SU-DHL-6 (cell line): ENCODE results near the gene UBE2Q1.

ENCODE experiments used
- CTCF ChIP-seq: fragments of 200-600 bp; sonication (generic); IDR thresholded peaks from one replicate; pipeline ENCODE4 v1.5.1; 2017; ENCODE audit warnings: antibody characterized with exemption, mild to moderate bottlenecking, low read length, moderate library complexity; ENCODE audit not compliant: insufficient read depth, poor library complexity, severe bottlenecking
- EZH2phosphoT487 ChIP-seq: fragments of 200-600 bp; sonication (generic), shearing (Covaris generic); conservative IDR thresholded peaks from 2 replicates; pipeline ENCODE4 v1.6.1; 2018; ENCODE audit warnings: mild to moderate bottlenecking, antibody characterized with exemption, low read length, moderate library complexity, mixed read lengths

DNA sequence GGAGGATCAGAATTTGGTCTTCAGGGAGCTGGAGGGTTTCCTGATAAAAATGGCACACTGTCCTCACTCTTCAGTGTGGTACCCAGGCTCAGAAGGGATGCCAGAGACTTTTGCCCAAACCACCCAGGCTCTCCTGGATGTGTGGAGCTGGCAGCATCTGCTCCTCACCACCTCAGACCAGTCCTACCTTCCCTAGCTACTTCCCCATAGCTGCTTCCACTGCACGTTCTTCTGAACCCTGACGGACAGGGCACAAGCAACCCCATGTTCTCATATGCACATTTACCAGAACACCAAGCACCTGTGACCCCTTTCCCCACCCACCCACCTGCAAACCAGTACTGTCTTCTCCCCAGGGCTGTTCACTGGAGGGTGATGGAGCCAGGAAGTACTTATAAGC lies 44.9 kb upstream of the UBE2Q1 start:
- TF ChIP-seq CTCF (no peak), EZH2phosphoT487 (no peak)
